ENCODE measurements around the gene CTSK.

Gene CTSK

GRCh38 chr1:150760013-150760412 is 48.0 kb downstream of the CTSK start:
- DNase-seq (ENCODE audit: low read depth): no peak

- DNase-seq (ENCODE audit: low read depth): no peak
Measured at GRCh38 chr1:150753416-150753815, 54.6 kb downstream of the CTSK start.

- no peak for DNase-seq (ENCODE audit: low read depth)
Measured at GRCh38 chr1:150751443-150751842, 56.6 kb downstream of the CTSK start.

- no peak for DNase-seq (ENCODE audit: low read depth)
Measured at GRCh38 chr1:150749720-150750311, 58.2 kb downstream of the CTSK start.

GRCh38 chr1:150748878-150749719 is 59.0 kb downstream of the CTSK start:
- DNase-seq (ENCODE audit: low read depth): no peak

Measured in HS-5 (cell line).